SHP77 treated with DMSO at 0.1 percent for 48 hours (cell line): Measurements from ENCODE around the gene FERMT1.
"Not testable (repeated sequence)": the region's sequence is repeated elsewhere in the genome, so short reads cannot be mapped to it uniquely, and the experiment has no call there.

Experiments used
- DNase-seq: peaks from one replicate; lab custom pipeline; 2025; lab: John Stamatoyannopoulos, UW

The FERMT1 gene

GRCh38 chr20:6070829-6071695 lies 51.8 kb downstream of the FERMT1 start:
- DNase-seq: no peak

- no peak for DNase-seq
Observed at GRCh38 chr20:6069669-6070068, 53.2 kb downstream of the FERMT1 start.

- DNase-seq: no peak
Observed at GRCh38 chr20:6067763-6068318, 55.0 kb downstream of the FERMT1 start.

GRCh38 chr20:6066582-6066981 lies 56.2 kb downstream of the FERMT1 start:
- no peak for DNase-seq

GRCh38 chr20:6061544-6061943 lies 61.3 kb downstream of the FERMT1 start:
- no peak for DNase-seq

- no peak for DNase-seq
Observed at GRCh38 chr20:6060213-6060612, 62.6 kb downstream of the FERMT1 start.

GRCh38 chr20:6058684-6059295 lies 64.0 kb downstream of the FERMT1 start:
- peak; percentile 62 for DNase-seq

- DNase-seq: no peak
Observed at GRCh38 chr20:6057691-6058090, 65.1 kb downstream of the FERMT1 start.

GRCh38 chr20:6057139-6057538 lies 65.7 kb downstream of the FERMT1 start:
- no peak for DNase-seq

GRCh38 chr20:6055981-6056569 lies 66.8 kb downstream of the FERMT1 start:
- DNase-seq: no peak

- no peak for DNase-seq
Observed at GRCh38 chr20:6055161-6055783, 67.6 kb downstream of the FERMT1 start.

- DNase-seq: not testable (repeated sequence)
Observed at GRCh38 chr20:6054689-6055051, 68.2 kb downstream of the FERMT1 start.

- peak; percentile 53 for DNase-seq
Observed at GRCh38 chr20:6053776-6054688, 68.8 kb downstream of the FERMT1 start, which contains the start of gene LRRN4. Gene LRRN4 (minus strand): TSS chr20:6054060. CDS start chr20:6052799, 1,261 bp downstream.

GRCh38 chr20:6053064-6053775 lies 69.6 kb downstream of the FERMT1 start:
- no peak for DNase-seq

GRCh38 chr20:6051505-6051904 lies 71.3 kb downstream of the FERMT1 start:
- no peak for DNase-seq

GRCh38 chr20:6048391-6048790 lies 74.4 kb downstream of the FERMT1 start:
- no peak for DNase-seq

- no peak for DNase-seq
Observed at GRCh38 chr20:6046432-6046831, 76.4 kb downstream of the FERMT1 start.

- no peak for DNase-seq
Observed at GRCh38 chr20:6045566-6045965, 77.3 kb downstream of the FERMT1 start.

GRCh38 chr20:6044115-6044514 lies 78.7 kb downstream of the FERMT1 start:
- no peak for DNase-seq

- no peak for DNase-seq
Observed at GRCh38 chr20:6041808-6042265, 81.0 kb downstream of the FERMT1 start.
